Uterus (tissue), 4 donors: ENCODE measurements around the gene RUSF1. TPM values are rescaled to one million over a fixed set of nuclear protein-coding genes. Genes with fewer than 3 reads are reported as not detected.

Source experiments
- DNase-seq, 2 donors: peaks; one replicate each; pipeline ENCODE4 v3.0.0-alpha.2; 2019 to 2020
- H3K27ac ChIP-seq, 2 donors: fragments of 200-600 bp; sonication (generic); 1 replicate in 1 of 2; 2 replicates in 1 of 2; pipeline ENCODE4 v1.5.1; 2016 to 2018
- H3K27me3 ChIP-seq, 2 donors: fragments of 200-600 bp; sonication (generic); one replicate each; pipeline ENCODE4 v1.5.1; 2018 to 2019; ENCODE audit warnings: control low read depth in 1 of 2
- H3K36me3 ChIP-seq, 2 donors: fragments of 200-600 bp; sonication (generic); one replicate each; pipeline ENCODE4 v1.5.1; 2019; ENCODE audit warnings: control low read depth in 1 of 2
- H3K4me1 ChIP-seq, 2 donors: fragments of 200-600 bp; sonication (generic); one replicate each; pipeline ENCODE4 v1.5.1; 2018 to 2019; ENCODE audit warnings: control low read depth in 1 of 2
- H3K4me3 ChIP-seq, 2 donors: fragments of 200-600 bp; sonication (generic); 1 replicate in 1 of 2; 2 replicates in 1 of 2; pipeline ENCODE4 v1.5.1; 2018 to 2019; ENCODE audit warnings: mild to moderate bottlenecking in 1 of 2
- H3K9me3 ChIP-seq, 2 donors: fragments of 200-600 bp; sonication (generic); one replicate each; pipeline ENCODE4 v1.5.1; 2019; ENCODE audit warnings: control low read depth in 1 of 2
- CTCF ChIP-seq, 4 experiments: fragments of 200-600 bp in 2 of 4; fragments of 450-650 bp in 2 of 4; sonication (generic) in 2 of 4; IDR thresholded peaks; one replicate each; pipeline ENCODE4 v1.5.1; 2016 to 2019; ENCODE audit warnings: antibody characterized with exemption in 4 of 4, mild to moderate bottlenecking in 2 of 4, moderate library complexity in 1 of 4
- POLR2A ChIP-seq, 2 donors: fragments of 450-650 bp; IDR thresholded peaks; one replicate each; pipeline ENCODE4 v1.6.1; 2016; ENCODE audit warnings: antibody characterized with exemption in 2 of 2, mild to moderate bottlenecking in 1 of 2, moderate library complexity in 1 of 2
- intact Hi-C: fragments of 100-400 bp; cut with DNase I; formaldehyde crosslinking; loops from one replicate; pipeline ENCODE4 v1.15.1; 2023; ENCODE audit warnings: low total_unique reads
- total RNA-seq, 4 donors: library from RNA; depleted of rRNA in 3 of 4; stranded (reverse); fragments of >200 nt in 3 of 4; gene quantifications; one replicate each; pipeline versions ENCODE4 v1.1.0 to v1.2.4, GENCODE V29; 2014 to 2023
- donor health status: DM: yes; HTN: yes; CAD: no.

RUSF1 gene
- total RNA-seq, 4 donors from 2014 or later = 19.2 to 93.5 (median 82.9) TPM

GRCh38 chr16:31477220-31478216 is 30.7 kb downstream of the RUSF1 start:
- TF ChIP-seq CTCF (IDR thresholded peaks at IDR 0.05) (no peak), POLR2A (IDR thresholded peaks at IDR 0.05) (no peak)
- Histone ChIP-seq H3K36me3 (no peaks in the 10 kb centered on the region), H3K27ac (no peak overlapping the region), H3K27me3 (no peaks in the 10 kb centered on the region), H3K9me3 (no peaks in the 10 kb centered on the region), H3K4me1 (peaks cover 0 to 11% of the 10 kb centered on the region in 2 donors), H3K4me3 (no peak overlapping the region)
- intact Hi-C loops = no loop called here
- no peak for DNase-seq

GRCh38 chr16:31476303-31477219 is 31.6 kb downstream of the RUSF1 start:
- Histone ChIP-seq H3K4me1 (peaks cover 0 to 11% of the 10 kb centered on the region in 2 donors), H3K4me3 (no peak overlapping the region), H3K9me3 (no peaks in the 10 kb centered on the region), H3K27me3 (no peaks in the 10 kb centered on the region), H3K27ac (no peak overlapping the region), H3K36me3 (no peaks in the 10 kb centered on the region)
- peak in 1 of 2 donors; percentile 54 for DNase-seq
- TF ChIP-seq POLR2A (IDR thresholded peaks at IDR 0.05) (peak in 1 of 2 donors; percentile 23), CTCF (IDR thresholded peaks at IDR 0.05) (no peak)
- intact Hi-C loops = no loop called here

GRCh38 chr16:31475946-31476302 is 32.3 kb downstream of the RUSF1 start:
- H3K36me3 ChIP-seq = no peaks in the 10 kb centered on the region
- H3K4me1 ChIP-seq = peaks cover 3 to 16% of the 10 kb centered on the region in 2 donors
- intact Hi-C loops = no loop called here
- no peaks in the 10 kb centered on the region for H3K9me3 ChIP-seq
- no peak for DNase-seq
- no peak overlapping the region for H3K4me3 ChIP-seq
- no peak overlapping the region for H3K27ac ChIP-seq
- no peaks in the 10 kb centered on the region for H3K27me3 ChIP-seq
- TF ChIP-seq POLR2A (IDR thresholded peaks at IDR 0.05) = no peak
- no peak for TF ChIP-seq CTCF (IDR thresholded peaks at IDR 0.05)

GRCh38 chr16:31474773-31475738 is 33.1 kb downstream of the RUSF1 start:
- Histone ChIP-seq H3K27ac (no peak overlapping the region), H3K9me3 (no peaks in the 10 kb centered on the region), H3K4me3 (no peak overlapping the region), H3K27me3 (no peaks in the 10 kb centered on the region), H3K36me3 (no peaks in the 10 kb centered on the region), H3K4me1 (peaks cover 7 to 18% of the 10 kb centered on the region in 2 donors)
- DNase-seq = no peak
- intact Hi-C loops = no loop called here
- TF ChIP-seq POLR2A (IDR thresholded peaks at IDR 0.05) = no peak
- no peak for TF ChIP-seq CTCF (IDR thresholded peaks at IDR 0.05)
